T47D (cell line): Measurements from ENCODE around the gene INHBC.

ENCODE experiments used
- DNase-seq, 2 experiments: peaks; one replicate each; pipeline versions ENCODE4 v3.0.0 to v3.0.0-alpha.2; 2011 to 2012; ENCODE audit warnings: low read depth in 1 of 2, low spot score in 1 of 2
- JUND ChIP-seq: IDR thresholded peaks from 2 replicates; pipeline ENCODE4 v1.6.1; 2012; ENCODE audit warnings: low read depth
- in situ Hi-C: cut with HindIII; loops from 2 replicates; pipeline ENCODE4 v1.10.0; 2016; ENCODE audit warnings: low sequenced_read_pairs, low pct_unique_long_range_greater_than_20kb

INHBC gene

GRCh38 chr12:57451233-57451778 lies 16.7 kb downstream of the INHBC start:
- DNase-seq, result no peak
- in situ Hi-C loops, result no loop called here
- no peak for TF ChIP-seq JUND

GRCh38 chr12:57452181-57452936 lies 17.8 kb downstream of the INHBC start:
- in situ Hi-C loops, result no loop called here
- DNase-seq, result no peak
- TF ChIP-seq JUND, result no peak

DNA sequence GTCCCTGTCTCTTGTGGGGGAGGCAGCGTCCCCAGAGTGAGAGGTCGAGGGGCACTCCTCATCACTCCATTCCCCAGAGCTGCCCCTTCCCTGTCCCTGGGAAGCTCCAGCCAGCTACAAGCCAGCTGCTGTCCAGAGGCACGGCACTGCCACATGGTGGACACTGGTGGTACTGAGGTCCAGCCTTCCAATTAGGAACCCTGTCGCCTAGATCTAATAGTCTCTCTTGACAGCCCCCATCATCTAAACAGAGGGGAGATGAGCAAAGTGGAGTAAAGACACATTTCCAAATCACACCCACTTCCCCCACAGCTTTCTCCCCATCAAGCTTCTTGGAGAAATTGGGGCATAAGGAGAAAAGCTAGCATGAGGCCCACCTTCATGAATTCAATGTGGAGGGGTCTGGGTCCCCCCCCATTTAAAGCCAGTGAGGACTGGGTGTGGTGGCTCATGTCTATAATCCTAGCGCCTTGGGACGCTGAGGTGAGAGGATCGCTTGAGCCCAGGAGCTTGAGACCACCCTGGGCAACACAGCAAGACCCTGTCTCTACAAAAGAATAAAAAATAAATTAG lies 18.4 kb downstream of the INHBC start:
- DNase-seq, result peak in 1 of 2 experiments; percentile 79
- in situ Hi-C loops, result no loop called here
- TF ChIP-seq JUND, result no peak

DNA sequence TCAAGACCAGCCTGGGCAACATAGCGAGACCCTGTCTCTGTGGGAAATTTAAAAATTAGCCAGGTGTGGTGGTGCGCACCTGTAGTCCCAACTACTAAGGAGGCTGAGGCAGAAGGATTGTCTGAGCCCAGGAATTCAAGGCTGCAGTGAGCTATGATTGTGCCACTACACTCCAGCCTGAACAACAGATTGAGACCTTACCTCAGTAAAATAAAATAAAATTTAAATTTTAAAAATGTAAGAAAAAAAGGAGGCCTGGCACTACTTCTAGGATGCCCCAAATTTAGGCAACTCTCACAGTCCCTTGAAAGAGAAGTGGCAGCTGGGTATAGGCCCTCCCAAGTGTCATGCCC lies 19.6 kb downstream of the INHBC start:
- TF ChIP-seq JUND, result no peak
- in situ Hi-C loops, result no loop called here
- no peak for DNase-seq

GRCh38 chr12:57454566-57455373 lies 20.2 kb downstream of the INHBC start, which contains the start of gene INHBE:
INHBE (plus strand) TSS chr12:57455307; CDS start chr12:57455537, 230 bp downstream.
- peak in 1 of 2 experiments; percentile 76 for DNase-seq
- TF ChIP-seq JUND, result no peak
- in situ Hi-C loops, result no loop called here

DNA sequence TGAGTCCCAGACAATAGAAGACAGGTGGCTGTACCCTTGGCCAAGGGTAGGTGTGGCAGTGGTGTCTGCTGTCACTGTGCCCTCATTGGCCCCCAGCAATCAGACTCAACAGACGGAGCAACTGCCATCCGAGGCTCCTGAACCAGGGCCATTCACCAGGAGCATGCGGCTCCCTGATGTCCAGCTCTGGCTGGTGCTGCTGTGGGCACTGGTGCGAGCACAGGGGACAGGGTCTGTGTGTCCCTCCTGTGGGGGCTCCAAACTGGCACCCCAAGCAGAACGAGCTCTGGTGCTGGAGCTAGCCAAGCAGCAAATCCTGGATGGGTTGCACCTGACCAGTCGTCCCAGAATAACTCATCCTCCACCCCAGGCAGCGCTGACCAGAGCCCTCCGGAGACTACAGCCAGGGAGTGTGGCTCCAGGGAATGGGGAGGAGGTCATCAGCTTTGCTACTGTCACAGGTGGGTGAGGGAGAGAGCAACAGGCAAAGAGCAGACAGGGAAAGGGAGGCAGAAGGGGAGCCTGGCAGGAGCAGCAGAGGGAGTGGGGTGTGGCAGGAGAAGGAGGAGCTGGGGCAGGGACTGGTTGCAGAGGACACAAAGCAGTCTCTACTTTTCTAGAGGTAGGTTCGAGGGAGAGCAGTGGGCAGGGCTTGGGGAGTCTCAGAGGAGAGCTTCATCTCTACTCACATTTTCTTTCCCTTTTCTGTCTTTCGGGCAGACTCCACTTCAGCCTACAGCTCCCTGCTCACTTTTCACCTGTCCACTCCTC lies 21.0 kb downstream of the INHBC start:
- DNase-seq, result no peak
- in situ Hi-C loops, result no loop called here

GRCh38 chr12:57456145-57456700 lies 21.6 kb downstream of the INHBC start:
- in situ Hi-C loops, result no loop called here
- DNase-seq, result peak in 1 of 2 experiments; percentile 77
- no peak for TF ChIP-seq JUND

More for the DNA sequence above, 21.0 kb downstream of the INHBC start:
- no peak for TF ChIP-seq JUND

DNA sequence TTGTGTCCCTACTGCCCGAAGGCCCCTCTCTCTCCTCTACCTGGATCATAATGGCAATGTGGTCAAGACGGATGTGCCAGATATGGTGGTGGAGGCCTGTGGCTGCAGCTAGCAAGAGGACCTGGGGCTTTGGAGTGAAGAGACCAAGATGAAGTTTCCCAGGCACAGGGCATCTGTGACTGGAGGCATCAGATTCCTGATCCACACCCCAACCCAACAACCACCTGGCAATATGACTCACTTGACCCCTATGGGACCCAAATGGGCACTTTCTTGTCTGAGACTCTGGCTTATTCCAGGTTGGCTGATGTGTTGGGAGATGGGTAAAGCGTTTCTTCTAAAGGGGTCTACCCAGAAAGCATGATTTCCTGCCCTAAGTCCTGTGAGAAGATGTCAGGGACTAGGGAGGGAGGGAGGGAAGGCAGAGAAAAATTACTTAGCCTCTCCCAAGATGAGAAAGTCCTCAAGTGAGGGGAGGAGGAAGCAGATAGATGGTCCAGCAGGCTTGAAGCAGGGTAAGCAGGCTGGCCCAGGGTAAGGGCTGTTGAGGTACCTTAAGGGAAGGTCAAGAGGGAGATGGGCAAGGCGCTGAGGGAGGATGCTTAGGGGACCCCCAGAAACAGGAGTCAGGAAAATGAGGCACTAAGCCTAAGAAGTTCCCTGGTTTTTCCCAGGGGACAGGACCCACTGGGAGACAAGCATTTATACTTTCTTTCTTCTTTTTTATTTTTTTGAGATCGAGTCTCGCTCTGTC lies 22.3 kb downstream of the INHBC start:
- TF ChIP-seq JUND, result no peak
- in situ Hi-C loops, result no loop called here
- DNase-seq, result no peak

DNA sequence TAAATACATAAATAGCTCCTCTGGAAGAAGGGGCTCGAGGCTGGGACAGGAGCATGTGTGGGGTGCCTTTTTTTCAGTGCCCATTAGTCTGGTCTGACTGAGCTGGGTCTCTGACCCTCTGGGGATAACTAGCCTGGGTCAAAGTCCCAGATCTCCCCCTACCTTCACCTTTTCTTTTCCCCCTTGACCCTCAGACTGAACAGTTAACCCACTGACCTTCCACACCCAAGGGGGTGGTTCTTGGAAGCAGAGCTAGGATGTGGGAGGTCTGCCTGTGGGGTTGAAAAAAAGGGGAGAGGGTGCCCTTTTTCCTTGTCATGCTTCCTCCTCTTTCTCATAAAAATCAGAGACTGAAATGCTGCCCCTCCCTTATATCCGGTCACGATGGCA lies 24.1 kb downstream of the INHBC start:
- TF ChIP-seq JUND, result no peak
- DNase-seq, result no peak
- in situ Hi-C loops, result no loop called here

DNA sequence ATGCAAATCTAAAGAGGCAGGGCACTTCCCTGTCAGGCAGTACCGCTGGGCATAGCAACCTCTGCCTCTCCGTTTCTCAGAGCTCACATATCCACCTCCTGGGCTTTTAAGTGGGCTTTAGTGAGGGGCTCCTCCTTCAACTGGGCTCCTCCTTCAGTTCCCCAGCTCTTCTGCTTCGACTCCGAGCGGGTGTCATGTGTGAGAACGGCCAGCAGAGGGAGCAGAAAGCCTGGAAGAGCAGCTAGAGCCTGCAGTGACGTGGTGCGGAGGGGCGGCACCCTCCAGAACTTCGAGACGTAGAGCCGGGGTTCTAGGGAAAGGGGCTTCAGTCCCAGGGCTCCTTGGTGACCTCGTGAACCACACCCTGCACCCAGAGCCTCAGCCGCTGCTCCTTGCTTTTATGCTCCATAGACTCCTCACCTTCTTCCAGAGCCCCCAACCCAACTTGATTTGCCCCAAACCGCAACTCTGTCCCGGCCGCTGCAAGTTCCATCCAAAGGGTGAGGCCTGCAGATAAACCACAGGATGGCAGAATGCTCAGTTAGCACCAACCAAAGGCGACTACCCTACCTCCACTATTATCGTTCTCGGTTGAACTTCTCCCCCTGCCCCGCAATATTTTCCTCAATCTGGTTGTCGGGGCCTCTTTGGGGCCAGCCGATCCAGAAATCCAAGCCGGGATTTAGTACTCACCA lies 24.6 kb downstream of the INHBC start:
- in situ Hi-C loops, result no loop called here
- TF ChIP-seq JUND, result no peak
- DNase-seq, result peak; percentile 89 to 96
